ENCODE measurements around the gene RPL13.

The RPL13 gene

DNA sequence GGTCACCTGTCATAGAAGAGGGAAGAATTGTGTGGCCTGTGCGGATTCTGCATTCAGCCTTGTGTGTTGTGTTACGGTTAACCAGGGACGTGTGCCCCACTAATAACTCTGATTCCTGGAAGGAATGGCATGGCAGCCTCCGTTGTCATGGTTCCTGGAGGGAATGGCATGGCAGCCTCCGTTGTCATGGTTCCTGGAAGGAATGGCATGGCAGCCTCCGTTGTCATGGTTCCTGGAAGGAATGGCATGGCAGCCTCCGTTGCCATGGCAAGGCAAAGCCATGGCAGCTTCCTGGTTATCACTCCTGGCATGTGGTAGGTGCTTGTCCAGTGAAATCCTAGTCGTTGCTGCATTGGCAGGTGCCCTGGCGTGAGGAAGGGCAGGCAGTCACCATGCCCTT, 43.4 kb upstream of the RPL13 start:
- Histone ChIP-seq H3K27me3 (ENCODE audit: insufficient read depth, low read length, poor library complexity) (no peaks in the 10 kb centered on the region), H3K9me3 (ENCODE audit: insufficient read depth, low read length, severe bottlenecking) (no peaks in the 10 kb centered on the region), H3K4me3 (ENCODE audit: low read depth in 1 of 2, low read length in 2 of 2) (no peak overlapping the region), H4K20me1 (ENCODE audit: insufficient read depth, low read length) (peaks cover 28% of the 10 kb centered on the region; the same call in 1 of the 2 replicates), H3K4me2 (ENCODE audit: insufficient read depth, low read length) (no peak overlapping the region), H3K79me2 (ENCODE audit: insufficient read depth, low read length) (peaks cover 61% of the 10 kb centered on the region), H3K36me3 (ENCODE audit: insufficient read depth, low read length) (peaks cover 74% of the 10 kb centered on the region), H3K4me1 (ENCODE audit: insufficient read depth, low read length) (no peaks in the 10 kb centered on the region), H3K9ac (ENCODE audit: low read depth, low read length) (no peak overlapping the region), H2AFZ (ENCODE audit: low read depth, low read length) (no peak overlapping the region), H3K27ac (ENCODE audit: low read length) (no peak overlapping the region)
- ATAC-seq (ENCODE audit: insufficient read depth, low read depth), result no peak
- no peak for TF ChIP-seq EZH2 (IDR thresholded peaks at IDR 0.05; ENCODE audit: borderline replicate concordance, low read depth, low read length, severe bottlenecking)
- TF ChIP-seq, protein P1, sequence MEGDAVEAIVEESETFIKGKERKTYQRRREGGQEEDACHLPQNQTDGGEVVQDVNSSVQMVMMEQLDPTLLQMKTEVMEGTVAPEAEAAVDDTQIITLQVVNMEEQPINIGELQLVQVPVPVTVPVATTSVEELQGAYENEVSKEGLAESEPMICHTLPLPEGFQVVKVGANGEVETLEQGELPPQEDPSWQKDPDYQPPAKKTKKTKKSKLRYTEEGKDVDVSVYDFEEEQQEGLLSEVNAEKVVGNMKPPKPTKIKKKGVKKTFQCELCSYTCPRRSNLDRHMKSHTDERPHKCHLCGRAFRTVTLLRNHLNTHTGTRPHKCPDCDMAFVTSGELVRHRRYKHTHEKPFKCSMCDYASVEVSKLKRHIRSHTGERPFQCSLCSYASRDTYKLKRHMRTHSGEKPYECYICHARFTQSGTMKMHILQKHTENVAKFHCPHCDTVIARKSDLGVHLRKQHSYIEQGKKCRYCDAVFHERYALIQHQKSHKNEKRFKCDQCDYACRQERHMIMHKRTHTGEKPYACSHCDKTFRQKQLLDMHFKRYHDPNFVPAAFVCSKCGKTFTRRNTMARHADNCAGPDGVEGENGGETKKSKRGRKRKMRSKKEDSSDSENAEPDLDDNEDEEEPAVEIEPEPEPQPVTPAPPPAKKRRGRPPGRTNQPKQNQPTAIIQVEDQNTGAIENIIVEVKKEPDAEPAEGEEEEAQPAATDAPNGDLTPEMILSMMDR (IDR thresholded peaks at IDR 0.05; ENCODE audit: borderline replicate concordance, extremely low read depth, low read length, poor library complexity, severe bottlenecking), result no peak
- no peak for DNase-seq

DNA sequence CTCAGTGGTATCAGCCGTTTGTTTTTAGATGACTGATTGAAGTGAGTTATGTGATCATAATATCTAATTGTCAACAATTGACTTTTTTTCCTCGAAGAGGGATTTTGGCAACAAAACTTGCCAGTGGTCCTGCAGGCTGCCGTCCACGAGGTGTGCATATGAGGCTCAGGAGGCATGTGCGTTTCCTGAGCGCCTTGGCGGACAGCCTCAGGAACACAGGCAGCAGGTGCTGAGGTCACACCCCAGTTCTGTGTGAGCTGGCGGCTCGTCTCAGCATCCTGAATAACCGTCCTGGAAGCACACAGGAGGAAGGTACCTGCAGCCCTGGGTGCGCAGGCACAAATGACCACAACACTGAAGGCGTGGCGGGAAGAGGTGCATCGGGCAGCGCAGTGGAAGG, 40.6 kb upstream of the RPL13 start:
- ATAC-seq (ENCODE audit: insufficient read depth, low read depth) (no peak), DNase-seq (no peak)
- Histone ChIP-seq H3K9me3 (ENCODE audit: insufficient read depth, low read length, severe bottlenecking) (no peaks in the 10 kb centered on the region), H4K20me1 (ENCODE audit: insufficient read depth, low read length) (peaks cover 39% of the 10 kb centered on the region), H3K36me3 (ENCODE audit: insufficient read depth, low read length) (peaks cover 80% of the 10 kb centered on the region), H3K27ac (ENCODE audit: low read length) (no peak overlapping the region), H3K4me3 (ENCODE audit: low read depth in 1 of 2, low read length in 2 of 2) (no peak overlapping the region), H3K27me3 (ENCODE audit: insufficient read depth, low read length, poor library complexity) (no peaks in the 10 kb centered on the region), H3K79me2 (ENCODE audit: insufficient read depth, low read length) (peaks cover 64% of the 10 kb centered on the region), H3K4me1 (ENCODE audit: insufficient read depth, low read length) (no peaks in the 10 kb centered on the region), H3K4me2 (ENCODE audit: insufficient read depth, low read length) (no peak overlapping the region), H3K9ac (ENCODE audit: low read depth, low read length) (no peak overlapping the region), H2AFZ (ENCODE audit: low read depth, low read length) (no peak overlapping the region)
- TF ChIP-seq EZH2 (IDR thresholded peaks at IDR 0.05; ENCODE audit: borderline replicate concordance, low read depth, low read length, severe bottlenecking), result no peak
- TF ChIP-seq, protein P1 (IDR thresholded peaks at IDR 0.05; ENCODE audit: borderline replicate concordance, extremely low read depth, low read length, poor library complexity, severe bottlenecking), result no peak

GRCh38 chr16:89522287-89522686, 38.2 kb upstream of the RPL13 start:
- H3K9me3 ChIP-seq (ENCODE audit: insufficient read depth, low read length, severe bottlenecking), result no peaks in the 10 kb centered on the region
- no peaks in the 10 kb centered on the region for H3K27me3 ChIP-seq (ENCODE audit: insufficient read depth, low read length, poor library complexity)
- H2AFZ ChIP-seq (ENCODE audit: low read depth, low read length), result no peak overlapping the region
- H3K4me2 ChIP-seq (ENCODE audit: insufficient read depth, low read length), result no peak overlapping the region
- peaks cover 39% of the 10 kb centered on the region for H4K20me1 ChIP-seq (ENCODE audit: insufficient read depth, low read length)
- H3K4me3 ChIP-seq (ENCODE audit: low read depth in 1 of 2, low read length in 2 of 2), result no peak overlapping the region
- H3K4me1 ChIP-seq (ENCODE audit: insufficient read depth, low read length), result no peaks in the 10 kb centered on the region
- peaks cover 90% of the 10 kb centered on the region for H3K36me3 ChIP-seq (ENCODE audit: insufficient read depth, low read length)
- H3K27ac ChIP-seq (ENCODE audit: low read length), result no peak overlapping the region
- H3K9ac ChIP-seq (ENCODE audit: low read depth, low read length), result no peak overlapping the region
- TF ChIP-seq, protein P1 (IDR thresholded peaks at IDR 0.05; ENCODE audit: borderline replicate concordance, extremely low read depth, low read length, poor library complexity, severe bottlenecking), result no peak
- ATAC-seq (ENCODE audit: insufficient read depth, low read depth), result no peak
- DNase-seq, result no peak
- H3K79me2 ChIP-seq (ENCODE audit: insufficient read depth, low read length), result peaks cover 52% of the 10 kb centered on the region
